Urothelium cell line (cell line): ENCODE measurements around the gene ARID1B.

Experiments used
- DNase-seq: peaks from one replicate; pipeline ENCODE4 v3.0.0; 2011; ENCODE audit warnings: low spot score, mixed read lengths
- FAIRE-seq: peaks from 2 replicates; lab custom pipeline; 2011; peaks lifted over from hg19 to GRCh38; lab: Jason Lieb, UNC

Gene ARID1B

DNA sequence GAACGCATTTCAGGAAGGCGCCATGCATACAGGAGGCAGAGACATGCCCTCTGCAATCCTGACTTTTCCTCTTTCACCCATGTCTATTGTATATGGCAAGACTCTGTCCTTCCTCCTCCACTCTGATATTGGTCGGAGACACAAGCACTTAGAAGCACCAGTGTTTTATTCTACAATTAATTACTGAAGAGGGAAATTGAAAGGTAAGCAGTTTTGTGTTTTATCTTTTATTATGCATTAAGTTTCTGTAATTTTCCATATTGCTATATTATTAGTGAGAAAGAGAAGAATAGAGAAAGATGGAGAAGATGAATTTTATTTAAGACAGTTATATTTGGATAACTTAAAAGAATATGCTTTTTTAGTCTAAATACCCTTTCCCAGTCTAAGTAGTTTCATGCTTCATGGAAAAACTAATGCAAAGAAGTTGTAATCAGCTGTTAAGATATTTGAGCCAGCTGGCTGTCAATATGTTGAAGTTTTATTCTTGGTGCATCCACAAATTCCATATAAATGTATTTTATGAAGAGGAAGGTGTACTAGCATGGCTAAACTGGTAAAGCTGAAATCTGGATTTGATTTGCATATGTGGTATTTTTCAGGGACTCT is 13.6 kb downstream of the ARID1B start:
- DNase-seq = no peak
- no peak for FAIRE-seq

DNA sequence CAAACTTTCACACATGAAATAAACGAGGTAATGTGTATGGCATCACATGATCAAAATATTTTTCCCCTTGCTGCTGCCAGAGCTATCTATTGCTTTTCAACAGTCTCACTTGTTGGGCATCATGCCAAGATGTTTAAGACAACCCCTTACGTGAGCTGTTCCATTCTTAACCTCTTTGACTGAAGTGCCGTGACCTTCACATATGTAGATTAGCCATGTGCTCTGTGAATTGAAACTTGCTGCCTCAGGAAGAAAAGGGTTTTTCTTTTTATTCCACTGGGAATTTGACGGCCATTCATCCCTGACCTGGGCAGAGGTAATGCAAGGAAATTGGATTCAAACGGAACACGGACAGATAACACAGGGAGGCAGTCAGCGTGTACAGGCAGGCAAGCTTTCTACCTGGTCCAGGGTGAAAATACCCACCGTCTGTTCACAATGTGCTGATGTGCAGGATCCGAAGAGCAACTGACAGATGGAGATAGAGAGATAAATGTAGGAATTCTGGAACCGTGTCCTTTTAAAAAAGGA is 14.2 kb downstream of the ARID1B start:
- FAIRE-seq (no peak), DNase-seq (no peak)

DNA sequence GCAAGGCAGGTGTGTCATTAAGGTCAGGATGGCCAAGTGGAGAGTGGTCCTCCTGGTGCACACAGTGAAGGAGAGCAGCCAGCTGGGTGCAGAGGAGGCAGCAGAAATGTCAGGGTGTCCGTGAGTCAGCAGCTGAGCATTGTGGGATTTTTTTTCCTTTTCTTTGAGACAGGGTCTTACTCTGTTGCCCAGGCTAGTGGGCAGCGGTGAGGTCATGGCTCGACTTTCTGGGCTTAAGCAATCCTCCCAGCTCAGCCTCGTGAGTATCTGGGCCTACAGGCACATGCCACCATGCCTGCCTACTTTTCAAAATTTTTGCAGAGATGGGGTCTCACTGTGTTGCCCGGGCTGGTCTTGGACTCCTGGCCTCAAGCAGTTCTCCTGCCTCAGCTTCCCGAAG is 16.0 kb downstream of the ARID1B start:
- DNase-seq (no peak), FAIRE-seq (no peak)

DNA sequence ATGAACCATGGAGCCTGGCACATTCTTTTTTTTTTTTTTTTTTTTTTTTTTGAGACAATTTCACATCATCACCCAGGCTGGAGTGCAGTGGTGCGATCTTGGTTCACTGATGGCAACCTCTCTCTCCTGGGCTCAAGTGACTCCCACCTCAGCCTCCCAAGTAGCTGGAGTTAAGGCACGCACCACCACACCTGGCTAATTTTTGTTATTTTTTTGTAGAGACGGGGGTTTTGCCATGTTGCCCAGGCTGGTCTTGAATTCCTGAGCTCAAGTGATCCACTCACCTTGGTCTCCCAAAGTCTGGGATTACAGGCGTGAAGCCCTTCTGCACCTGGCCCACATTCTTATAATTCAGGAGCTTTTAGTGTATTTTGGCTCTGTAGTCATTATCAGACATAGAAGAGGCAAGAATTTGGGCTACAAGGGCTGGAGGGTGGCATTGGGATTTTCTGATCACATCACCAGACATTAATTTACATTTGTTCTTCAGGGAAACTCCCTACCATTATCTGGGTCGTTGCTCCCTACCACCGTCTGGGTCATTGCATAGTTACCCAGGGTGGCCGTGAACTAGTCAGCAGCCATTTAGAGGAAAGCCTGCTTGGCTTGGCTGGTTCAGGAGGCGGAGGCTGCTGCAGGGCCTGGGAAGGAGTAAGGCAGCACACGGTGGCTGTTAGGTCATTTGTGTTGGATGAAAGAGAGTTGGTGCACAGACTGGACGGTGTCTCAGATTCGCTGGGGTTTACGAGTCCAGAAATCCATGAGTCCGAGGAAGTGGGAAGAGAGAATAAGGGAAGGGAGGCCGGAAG is 17.6 kb downstream of the ARID1B start:
- DNase-seq = no peak
- no peak for FAIRE-seq

DNA sequence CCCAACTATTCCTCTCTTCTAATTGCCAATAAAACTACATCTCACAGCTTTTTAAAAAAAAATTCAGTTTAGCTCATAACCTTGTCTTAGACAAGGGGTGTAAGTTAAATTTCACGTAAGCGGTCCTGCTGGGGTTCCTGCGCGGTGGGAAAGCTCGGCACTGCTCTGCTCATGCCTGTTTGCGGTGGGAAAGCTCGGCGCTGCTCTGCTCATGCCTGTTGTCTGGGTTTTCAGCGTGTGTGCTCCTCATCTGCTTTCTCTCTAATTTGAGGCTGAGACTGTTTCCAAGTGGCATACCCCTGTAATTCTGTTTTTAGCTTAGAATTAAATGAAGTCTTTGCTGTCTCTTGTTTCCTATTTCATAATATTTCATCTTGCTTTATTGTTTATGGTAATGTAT is 18.6 kb downstream of the ARID1B start:
- DNase-seq = no peak

DNA sequence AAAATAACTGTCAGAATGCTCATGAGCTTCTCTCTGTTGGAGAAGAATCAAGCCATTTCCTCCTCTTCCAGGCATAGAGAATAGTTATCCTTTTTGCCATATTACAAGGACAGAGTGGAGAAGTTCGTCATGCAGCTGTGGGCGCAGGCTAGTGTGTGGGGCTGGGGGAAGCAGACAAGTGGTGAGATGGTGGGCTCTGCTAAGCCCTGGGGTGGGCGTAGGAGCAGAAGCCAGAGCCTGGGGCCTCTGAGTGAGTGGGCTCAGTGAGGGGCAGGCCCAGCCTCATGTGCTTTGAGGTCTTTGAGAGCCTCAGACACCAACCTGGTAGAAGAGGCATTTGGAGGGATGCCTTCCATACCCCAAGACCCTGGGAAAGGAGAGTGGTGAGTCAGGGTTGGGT is 19.4 kb downstream of the ARID1B start:
- DNase-seq = no peak

More for the DNA sequence above, 18.6 kb downstream of the ARID1B start:
- no peak for FAIRE-seq

DNA sequence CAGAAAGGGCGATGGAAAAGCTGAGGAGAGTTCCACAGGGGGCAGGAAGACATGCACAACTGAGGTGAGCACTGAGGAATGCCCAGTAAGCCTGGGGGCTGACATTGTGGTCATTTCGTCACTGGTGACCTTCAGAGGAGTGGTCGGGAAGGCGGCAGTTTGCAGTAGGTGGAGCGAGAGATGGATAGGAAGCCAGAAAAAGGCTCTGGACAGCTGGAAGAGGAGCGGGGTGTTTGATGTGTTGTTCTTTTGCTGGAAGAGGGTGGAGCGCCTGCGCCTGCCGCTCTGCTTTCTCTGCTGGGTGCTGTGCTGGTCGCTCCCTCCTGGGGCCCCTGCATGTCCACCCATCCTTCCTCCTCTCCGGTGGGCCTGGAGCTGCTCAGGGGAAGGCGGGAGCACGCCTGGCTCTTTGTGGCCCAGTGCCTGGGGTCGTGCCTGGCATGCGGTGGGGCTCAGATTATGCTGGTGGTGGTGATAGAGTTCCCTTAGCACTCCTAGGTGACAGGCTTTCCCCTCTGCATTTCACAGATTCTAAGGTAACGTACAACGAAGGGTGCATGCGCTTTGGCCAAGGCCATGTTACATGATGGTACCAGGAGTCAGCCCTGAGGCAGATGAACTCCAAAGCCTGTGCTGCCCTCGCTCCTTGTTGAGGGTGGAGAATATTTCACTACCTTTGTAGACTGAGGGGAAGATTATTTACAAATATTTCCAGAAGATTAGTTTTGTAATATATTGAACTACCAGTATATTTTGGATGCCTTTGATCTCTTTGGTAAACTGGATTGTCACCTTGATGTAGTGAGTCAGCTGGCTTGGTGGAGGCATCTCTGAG is 20.9 kb downstream of the ARID1B start:
- no peak for FAIRE-seq
- no peak for DNase-seq

More for the DNA sequence above, 19.4 kb downstream of the ARID1B start:
- no peak for FAIRE-seq

DNA sequence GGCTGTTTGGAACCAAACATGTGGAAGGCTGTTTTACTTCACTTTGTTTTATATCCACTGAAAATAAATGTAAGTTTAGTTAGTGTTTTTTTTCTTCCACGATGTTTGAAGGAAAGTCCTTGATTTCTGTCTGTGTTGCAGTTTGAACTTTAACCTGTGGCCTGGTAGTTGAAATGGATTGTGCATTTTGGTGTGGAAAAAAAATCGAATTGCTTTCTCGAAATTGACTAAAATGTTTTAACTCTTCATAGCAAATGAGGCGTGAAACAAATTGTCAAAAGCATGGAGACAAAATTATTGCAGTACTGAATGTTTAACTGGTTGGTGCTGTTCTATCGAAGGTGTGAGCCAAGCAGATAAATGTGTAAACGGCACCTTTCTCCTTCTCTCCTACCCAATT is 24.5 kb downstream of the ARID1B start:
- no peak for FAIRE-seq
- no peak for DNase-seq

DNA sequence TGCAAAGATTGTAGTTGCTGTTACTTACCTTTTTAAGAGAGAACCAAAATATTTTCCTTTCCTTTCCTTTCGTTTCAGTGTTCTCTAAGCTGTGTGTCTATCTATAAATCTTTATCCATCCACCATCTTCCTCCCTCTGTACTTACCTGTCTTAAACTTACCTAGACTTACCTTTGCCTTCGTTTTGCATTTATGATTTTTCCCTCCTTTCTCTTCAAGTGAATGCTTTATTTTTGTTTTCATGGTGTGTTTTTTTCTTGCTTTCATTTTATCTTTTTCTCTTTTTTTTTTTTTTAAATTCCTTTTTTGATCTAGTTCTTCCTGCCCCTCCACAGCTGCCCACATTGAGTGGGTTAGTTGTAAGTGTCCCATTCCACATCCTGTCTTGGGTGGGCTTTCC is 26.2 kb downstream of the ARID1B start:
- no peak for FAIRE-seq
- DNase-seq = no peak

DNA sequence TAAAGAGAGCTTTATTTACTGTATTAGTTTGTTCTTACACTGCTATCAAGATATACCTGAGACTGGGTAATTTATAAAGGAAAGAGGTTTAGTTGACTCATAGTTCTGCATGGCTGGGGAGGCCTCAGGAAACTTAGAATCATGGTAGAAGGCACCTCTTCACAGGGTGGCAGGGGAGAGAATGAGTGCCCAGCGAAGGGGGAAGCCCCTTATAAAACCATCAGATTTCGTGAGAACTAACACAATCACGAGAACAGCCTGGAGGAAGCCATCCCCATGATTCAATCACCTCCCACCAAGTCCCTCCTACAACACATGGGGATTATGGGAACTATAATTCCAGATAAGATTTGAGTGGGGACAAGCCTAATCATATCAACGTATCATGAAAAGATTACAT is 27.2 kb downstream of the ARID1B start:
- no peak for FAIRE-seq

DNA sequence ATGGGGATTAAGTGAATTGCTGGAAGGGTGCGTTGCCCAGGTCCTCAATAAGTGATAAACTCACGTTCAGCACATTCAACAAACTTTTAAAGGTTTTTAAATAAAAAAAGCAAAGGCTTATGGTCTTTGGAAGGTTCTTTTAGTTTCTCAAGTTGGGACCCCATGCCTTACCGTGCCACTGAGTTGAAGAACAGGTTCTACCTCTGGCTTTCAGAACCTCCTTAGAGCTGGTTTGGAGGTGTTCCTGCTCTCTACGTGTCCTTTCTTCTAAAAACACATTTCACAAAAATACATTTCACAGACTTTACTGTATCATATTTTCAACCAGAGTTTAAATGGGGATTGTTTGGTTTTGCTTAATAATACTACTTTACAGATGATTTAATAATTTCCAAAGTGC is 29.0 kb downstream of the ARID1B start:
- DNase-seq (no peak), FAIRE-seq (no peak)

More for the DNA sequence above, 27.2 kb downstream of the ARID1B start:
- DNase-seq = no peak

DNA sequence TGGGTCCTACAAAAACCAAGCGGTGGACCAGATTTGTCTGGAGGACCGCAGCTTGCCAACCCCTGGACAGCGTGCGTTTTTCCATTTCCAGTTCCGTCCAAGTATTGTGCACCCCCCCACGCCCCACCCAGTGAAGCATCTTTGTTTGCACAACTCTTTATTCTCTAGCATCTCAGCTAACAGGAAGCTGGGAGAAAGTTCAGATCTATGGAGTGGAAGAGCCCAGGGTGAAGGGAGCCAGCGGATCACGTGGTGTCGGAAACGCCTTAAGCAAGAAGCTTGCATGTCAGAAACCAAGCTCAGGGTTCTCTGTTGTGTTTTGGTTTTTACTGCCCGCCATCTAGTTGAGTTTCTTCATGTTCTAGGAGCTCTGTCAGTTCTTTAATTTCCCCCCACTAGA is 29.9 kb downstream of the ARID1B start:
- FAIRE-seq (no peak), DNase-seq (no peak)

DNA sequence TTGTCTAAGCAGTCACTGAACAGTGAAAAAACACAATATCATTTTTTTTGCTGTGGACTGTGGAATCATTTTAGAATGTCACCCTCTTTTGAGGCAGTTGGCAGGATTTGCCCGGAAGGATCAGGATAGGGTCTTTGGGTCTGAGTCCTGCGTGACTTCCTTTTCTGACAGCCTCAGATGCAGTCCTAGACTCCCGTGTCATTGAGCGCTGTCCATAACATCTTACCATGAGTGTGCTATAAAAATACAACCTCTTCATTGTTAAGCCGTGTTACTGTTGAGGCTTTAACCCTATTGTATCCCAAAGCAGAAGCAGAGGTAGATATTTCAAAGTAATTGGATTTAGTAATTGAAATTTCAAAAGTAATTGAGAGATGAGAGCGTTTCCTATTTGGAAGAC is 30.6 kb downstream of the ARID1B start:
- DNase-seq (no peak), FAIRE-seq (no peak)

DNA sequence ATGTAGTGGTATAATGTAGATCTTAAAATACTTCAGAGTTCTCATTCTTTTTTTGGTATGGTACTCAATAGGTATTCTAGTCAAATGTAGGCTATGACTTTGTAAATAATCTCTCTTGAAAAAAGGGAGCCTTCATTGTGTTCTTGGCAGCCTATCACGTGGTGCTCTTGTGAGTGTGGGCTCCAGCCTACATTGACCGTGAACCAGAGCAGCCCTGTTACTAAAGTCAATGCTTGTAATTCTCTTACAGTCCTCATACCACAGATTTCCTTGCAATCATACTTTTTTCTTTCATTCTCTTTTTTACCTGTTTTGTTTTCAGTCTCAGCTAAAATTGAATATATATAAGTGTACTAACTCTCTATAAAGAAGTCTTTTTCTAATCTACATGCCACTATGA is 31.1 kb downstream of the ARID1B start:
- FAIRE-seq = no peak
- DNase-seq = no peak

DNA sequence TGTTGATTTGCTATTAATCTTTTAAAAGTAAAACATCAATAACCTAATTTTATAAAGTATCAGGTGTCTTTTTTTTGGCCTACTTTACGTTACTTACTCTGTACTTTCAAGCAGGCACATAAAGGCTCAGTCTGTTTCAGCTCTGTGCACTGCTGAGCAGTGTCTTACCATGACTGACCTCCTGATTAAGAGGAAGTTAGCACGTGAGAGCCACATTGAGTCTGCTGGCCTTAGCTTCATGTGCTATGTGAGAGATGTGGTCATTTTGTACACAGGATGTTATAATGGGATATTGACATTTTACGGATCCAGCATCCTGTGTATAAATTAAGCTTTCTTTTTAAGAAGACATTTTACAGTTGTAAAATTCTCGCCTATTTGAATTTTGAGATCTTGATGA is 31.9 kb downstream of the ARID1B start:
- no peak for FAIRE-seq
- no peak for DNase-seq

DNA sequence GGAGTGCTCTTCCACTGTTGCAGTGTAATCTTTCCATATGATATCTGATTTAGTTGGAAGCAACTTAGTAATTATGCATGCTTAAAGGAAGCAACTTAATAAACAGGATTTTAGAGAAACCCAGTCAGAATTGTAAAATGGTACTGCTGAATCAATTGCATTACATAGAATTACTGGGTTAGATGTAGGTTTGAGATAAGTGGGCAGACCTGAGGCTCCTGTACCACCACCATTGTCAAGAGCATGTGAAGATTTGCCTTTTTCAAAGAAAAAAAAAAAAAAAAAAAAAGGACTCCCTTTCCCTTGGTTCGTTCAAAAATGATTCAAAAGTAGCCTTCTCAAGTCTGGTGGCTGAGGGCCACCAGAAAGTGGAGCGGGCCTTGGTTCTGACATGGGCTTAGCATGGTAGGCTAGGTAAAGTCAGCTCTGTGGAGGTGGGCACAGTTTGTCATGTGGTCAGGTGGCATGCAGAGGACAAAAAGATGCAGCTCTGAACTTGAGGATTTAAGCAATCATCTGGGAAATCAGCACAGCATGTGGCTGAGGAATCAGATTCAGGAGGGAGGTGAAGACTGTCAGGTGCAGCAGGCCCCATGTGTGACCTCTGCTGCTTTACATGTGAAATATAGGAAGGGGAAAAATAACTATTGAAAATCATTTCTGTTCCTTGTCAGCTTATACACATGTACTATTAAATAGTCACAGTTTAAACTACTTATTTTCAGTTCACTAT is 32.4 kb downstream of the ARID1B start:
- DNase-seq (no peak), FAIRE-seq (no peak)

DNA sequence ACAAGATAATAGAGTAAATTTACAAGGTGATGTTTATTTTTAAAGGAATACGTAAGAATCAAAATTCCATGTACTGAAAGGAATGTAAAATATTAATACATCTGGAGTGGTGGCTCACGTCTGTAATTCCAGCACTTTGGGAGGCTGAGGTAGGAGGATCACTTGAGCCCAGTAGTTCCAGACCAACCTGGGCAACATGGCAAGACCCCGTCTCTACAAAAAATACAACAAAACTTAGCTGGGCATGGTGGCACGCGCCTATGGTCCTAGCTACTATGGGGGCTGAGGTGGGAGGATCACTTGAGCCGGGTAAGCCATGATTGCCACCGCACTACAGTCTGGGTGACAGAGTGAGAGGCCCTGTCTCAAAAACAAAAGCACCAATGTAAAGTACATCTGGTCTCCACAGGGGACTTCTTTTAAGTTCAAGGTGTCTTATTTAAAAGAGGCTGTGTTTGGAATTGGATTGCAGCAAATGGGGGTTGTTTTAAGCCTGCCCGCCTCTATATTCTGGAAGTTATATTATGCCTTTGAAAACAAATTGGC is 36.9 kb downstream of the ARID1B start:
- no peak for FAIRE-seq

DNA sequence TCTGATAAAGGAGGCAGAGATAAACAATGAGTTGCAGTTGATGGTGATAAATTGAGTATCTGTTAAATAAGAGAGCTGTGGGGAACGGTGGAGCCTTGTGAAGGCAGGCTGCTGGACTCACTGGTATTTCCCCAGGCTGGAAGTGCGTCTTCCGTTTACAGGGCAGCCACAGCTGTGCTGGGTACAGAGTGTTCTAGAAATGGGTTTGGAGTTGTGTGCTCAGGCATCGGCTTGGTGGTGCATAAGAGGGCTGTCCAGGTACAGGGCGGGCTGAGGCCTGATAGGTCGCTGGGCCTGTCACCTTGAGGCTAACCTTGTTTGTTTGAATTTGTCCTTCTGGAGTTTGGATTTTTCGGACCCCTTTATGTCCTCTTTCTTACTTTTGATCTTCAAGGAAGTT is 39.3 kb downstream of the ARID1B start:
- FAIRE-seq (no peak), DNase-seq (no peak)

More for the DNA sequence above, 36.9 kb downstream of the ARID1B start:
- DNase-seq = no peak

DNA sequence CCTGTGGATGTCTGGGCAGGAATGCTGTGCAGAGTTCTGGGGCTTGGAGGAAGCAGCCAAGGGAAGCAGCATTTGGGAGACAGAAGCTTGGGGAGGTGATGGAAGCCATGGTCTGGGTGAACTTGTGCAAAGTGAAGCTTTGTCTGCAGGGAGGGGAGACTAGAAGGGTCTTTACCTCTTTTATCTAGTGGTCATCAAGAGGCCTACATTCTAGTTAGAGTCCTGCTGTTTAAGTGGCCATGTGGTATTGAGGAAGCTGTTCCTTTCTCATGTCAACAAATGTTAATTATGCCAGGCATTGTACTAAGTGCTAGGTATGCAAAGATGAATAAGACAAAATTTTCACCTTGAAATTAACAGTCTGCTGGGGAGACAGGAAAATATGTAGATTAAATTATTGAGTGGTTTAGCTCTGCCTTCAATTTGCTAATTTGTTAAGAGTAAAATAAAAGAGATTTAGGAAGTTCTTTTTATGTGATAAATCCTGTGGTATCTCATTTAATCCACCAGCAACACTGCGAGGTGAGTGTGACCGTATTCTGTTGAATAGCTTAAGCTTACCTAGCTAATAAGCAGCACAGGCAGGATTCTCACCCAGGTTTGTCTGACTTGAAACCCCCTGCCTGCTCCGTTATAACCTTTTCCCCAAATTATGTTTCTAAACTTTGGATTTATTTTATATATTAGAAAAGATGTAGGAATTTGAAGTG is 43.1 kb downstream of the ARID1B start:
- DNase-seq (no peak), FAIRE-seq (no peak)

DNA sequence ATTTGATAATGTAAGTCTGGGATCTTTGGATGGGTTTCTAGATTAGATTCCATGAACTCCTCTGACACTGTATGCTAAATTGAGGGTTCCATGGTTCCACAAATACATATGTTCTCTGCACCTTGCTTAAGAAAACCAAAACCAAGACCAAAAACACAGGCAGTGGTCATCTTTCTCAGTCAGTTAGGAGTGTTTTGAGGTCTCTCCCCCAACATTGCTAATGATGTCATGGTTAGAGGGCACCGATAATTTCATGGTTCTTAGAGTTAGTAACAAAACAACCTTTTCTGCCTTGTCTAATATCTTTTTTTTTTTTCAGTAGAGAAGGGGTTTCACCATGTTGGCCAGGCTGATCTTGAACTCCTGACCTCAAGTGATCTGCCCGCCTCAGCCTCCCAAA is 44.5 kb downstream of the ARID1B start:
- FAIRE-seq (no peak), DNase-seq (no peak)
